K562 (cell line): ENCODE data around the gene SMAD5. TPM values are rescaled to one million over a fixed set of nuclear protein-coding genes. Genes with fewer than 3 reads are reported as not detected.

Experiments
- ATAC-seq: fragments of 200-7000 bp; cut with Tn5 transposase; 3 replicates; pipeline ENCODE4 v1.9.1; 2020; ENCODE audit warnings: moderate library complexity
- BruUV-seq: library from RNA; stranded (reverse); fragments of 400-500 nt; replicated peaks from 2 replicates; lab custom pipeline; 2021; lab: Mats Ljungman, UMichigan
- CTCF ChIA-PET: fragments of 300-600 bp; formaldehyde crosslinking; extraction: SDS; loops from one replicate; lab custom pipeline; 2021; ENCODE audit warnings: low intra/inter-chr PET ratio; lab: Yijun Ruan, JAX
- POLR2A ChIA-PET: fragments of 300-600, 350-650 bp; sonication (Branson Sonifier 250); formaldehyde crosslinking; extraction: SDS; loops from one replicate; lab custom pipeline; 2021; ENCODE audit warnings: antibody characterized with exemption, inconsistent platforms; lab: Yijun Ruan, JAX
- DNase-seq, 4 experiments: peaks; one replicate each; pipeline versions ENCODE4 v3.0.0 to v3.0.0-alpha.2; 2011 to 2018; ENCODE audit warnings: low spot score in 3 of 4, mixed read lengths in 3 of 4; ENCODE audit errors: extremely low read depth in 1 of 4
- FAIRE-seq: peaks from 2 replicates; lab custom pipeline; 2011; peaks lifted over from hg19 to GRCh38; lab: Jason Lieb, UNC
- H2AFZ ChIP-seq: 2 replicates; pipeline ENCODE4 v1.6.0; 2011; ENCODE audit warnings: low read depth, low read length, control low read depth, inconsistent platforms
- H3K27ac ChIP-seq: fragments of 200-600 bp; 3 replicates; pipeline ENCODE4 v1.8.0; 2011; ENCODE audit warnings: low read depth, mild to moderate bottlenecking, control low read depth, inconsistent platforms, low read length, moderate library complexity, mixed read lengths; ENCODE audit errors: extremely low read depth
- H3K27me3 ChIP-seq, 2 experiments: fragments of 300-600 bp in 1 of 2; 2 replicates in 1 of 2; 3 replicates in 1 of 2; pipeline versions ENCODE4 v1.6.0 to v1.8.0; 2011; ENCODE audit warnings: inconsistent platforms in 2 of 2, low read length in 2 of 2, mild to moderate bottlenecking in 1 of 2, mixed read lengths in 1 of 2, moderate library complexity in 1 of 2; ENCODE audit not compliant: control insufficient read depth in 2 of 2, insufficient read depth in 2 of 2
- H3K36me3 ChIP-seq: fragments of 300-600 bp; 3 replicates; pipeline ENCODE4 v1.8.0; 2011; ENCODE audit warnings: mild to moderate bottlenecking, low read length, inconsistent platforms; ENCODE audit not compliant: control insufficient read depth, insufficient read depth
- H3K4me1 ChIP-seq, 2 experiments: fragments of 200-600 bp in 1 of 2; replicated peaks in 1 of 2; 2 replicates in 1 of 2; 3 replicates in 1 of 2; pipeline versions ENCODE4 v1.5.1 to v1.8.0; 2011; ENCODE audit warnings: inconsistent platforms in 2 of 2, low read length in 2 of 2, mild to moderate bottlenecking in 1 of 2, mixed read lengths in 1 of 2, moderate library complexity in 1 of 2; ENCODE audit not compliant: control insufficient read depth in 2 of 2, insufficient read depth in 2 of 2
- H3K4me2 ChIP-seq: 2 replicates; pipeline ENCODE4 v1.6.1; 2011; ENCODE audit warnings: low read length, control low read depth, inconsistent platforms, mixed read lengths; ENCODE audit not compliant: insufficient read depth
- H3K4me3 ChIP-seq: fragments of 200-600 bp; sonication (generic), shearing (Covaris generic); 2 replicates; pipeline ENCODE4 v1.5.1; 2016; ENCODE audit warnings: control low read depth, inconsistent platforms
- H3K79me2 ChIP-seq: fragments of 200-600 bp; 3 replicates; pipeline ENCODE4 v1.8.0; 2011; ENCODE audit warnings: low read length, inconsistent platforms; ENCODE audit not compliant: control insufficient read depth, insufficient read depth
- H3K9ac ChIP-seq, 2 experiments: 2 replicates each; pipeline versions ENCODE4 v1.6.0 to v1.6.1; 2011; ENCODE audit warnings: low read depth in 2 of 2, low read length in 2 of 2, control low read depth in 1 of 2, inconsistent platforms in 1 of 2, mild to moderate bottlenecking in 1 of 2, mixed read lengths in 1 of 2; ENCODE audit not compliant: insufficient read depth in 1 of 2
- H3K9me1 ChIP-seq: one replicate; pipeline ENCODE4 v1.6.0; 2011; ENCODE audit warnings: inconsistent platforms, mild to moderate bottlenecking, low read length, moderate library complexity; ENCODE audit not compliant: control insufficient read depth, insufficient read depth
- H3K9me3 ChIP-seq: replicated peaks from 2 replicates; pipeline ENCODE4 v1.5.1; 2011; ENCODE audit warnings: low read depth, low read length, inconsistent platforms; ENCODE audit not compliant: control insufficient read depth, insufficient read depth
- H4K20me1 ChIP-seq: replicated peaks from 2 replicates; pipeline ENCODE4 v1.6.1; 2011; ENCODE audit warnings: low read length, inconsistent platforms, mixed read lengths; ENCODE audit not compliant: control insufficient read depth, insufficient read depth
- ARID4B ChIP-seq: sonication (generic); formaldehyde crosslinking; IDR thresholded peaks from 2 replicates; pipeline ENCODE4 v1.8.0; 2022; ENCODE audit warnings: mild to moderate bottlenecking, missing genetic modification reagents
- BRD4 ChIP-seq: fragments of 200-600 bp; sonication (generic); IDR thresholded peaks from 2 replicates; pipeline ENCODE4 v1.6.1; 2017; ENCODE audit warnings: inconsistent platforms
- CBFA2T2 ChIP-seq: fragments of 450-650 bp; conservative IDR thresholded peaks from 2 replicates; pipeline ENCODE4 v1.6.1; 2017; ENCODE audit warnings: mild to moderate bottlenecking
- CBFA2T3 ChIP-seq: fragments of 450-650 bp; IDR thresholded peaks from 2 replicates; pipeline ENCODE4 v1.6.1; 2017
- ELF4 ChIP-seq: fragments of 450-650 bp; formaldehyde crosslinking; IDR thresholded peaks from 2 replicates; pipeline ENCODE4 v1.4.0; 2022; ENCODE audit warnings: missing genetic modification characterization
- ETV5 ChIP-seq: sonication (generic); formaldehyde crosslinking; IDR thresholded peaks from 2 replicates; pipeline ENCODE4 v1.4.0; 2020; ENCODE audit warnings: low read depth, mild to moderate bottlenecking, missing genetic modification reagents
- FIP1L1 ChIP-seq: fragments of 200-400 bp; formaldehyde crosslinking; IDR thresholded peaks from 2 replicates; pipeline ENCODE4 v1.6.1; 2018; ENCODE audit warnings: mild to moderate bottlenecking, low read depth, low read length; ENCODE audit not compliant: poor library complexity, severe bottlenecking
- PKNOX1 ChIP-seq: fragments of 450-650 bp; IDR thresholded peaks from 2 replicates; pipeline ENCODE4 v1.6.1; 2016
- RBM15 ChIP-seq: fragments of 200-400 bp; formaldehyde crosslinking; IDR thresholded peaks from 2 replicates; pipeline ENCODE4 v1.6.1; 2018; ENCODE audit warnings: mild to moderate bottlenecking, low read length, moderate library complexity; ENCODE audit not compliant: insufficient read depth
- SRF ChIP-seq, 2 experiments: fragments of 250-450, 450-650 bp in 1 of 2; sonication (Bioruptor Pico) in 1 of 2; sonication (generic) in 1 of 2; formaldehyde crosslinking; IDR thresholded peaks; 2 replicates each; pipeline versions ENCODE4 v1.5.0 to v1.5.1; 2020 to 2022; ENCODE audit warnings: mild to moderate bottlenecking in 1 of 2, missing genetic modification reagents in 1 of 2
- ZC3H11A ChIP-seq: IDR thresholded peaks from 2 replicates; pipeline ENCODE4 v1.6.1; 2012; ENCODE audit warnings: low read depth, low read length, improper control_type of control experiment
- ZNF134 ChIP-seq: fragments of 250-450 bp; sonication (Bioruptor Pico); conservative IDR thresholded peaks from 2 replicates; pipeline ENCODE4 v1.4.0; 2020
- ZNF239 ChIP-seq: fragments of 250-450 bp; sonication (Bioruptor Pico); IDR thresholded peaks from 2 replicates; pipeline ENCODE4 v1.4.0; 2020; ENCODE audit warnings: mild to moderate bottlenecking
- WGBS: fragments of 100-300 bp; shearing (Covaris generic); methylation state at CpG from one replicate; pipeline ENCODE4 v1.1.6; 2016; ENCODE audit warnings: low coverage, mixed read lengths; ENCODE audit not compliant: insufficient coverage; ENCODE audit errors: missing lambda C conversion rate; 5-methylcytosine and 5-hydroxymethylcytosine counted together
- in situ Hi-C: fragments of 300-500 bp; cut with MboI; formaldehyde crosslinking; loops from 4 replicates; pipeline ENCODE4 v1.15.0; 2018; ENCODE audit warnings: inconsistent platforms, mixed read lengths
- intact Hi-C: fragments of 100-400 bp; cut with micrococcal nuclease; formaldehyde crosslinking; loops from 2 replicates; pipeline ENCODE4 v1.14.2; 2022
- polyA plus RNA-seq, 8 experiments: library from polyadenylated mRNA; depleted of rRNA in 4 of 8; stranded (reverse) in 5 of 8; unstranded in 3 of 8; fragments of >200 nt; fragmentation: Nextera tagmentation in 2 of 8; fragmentation: Illumina TruSeq in 1 of 8; extraction: Ambion mirVana in 2 of 8; extraction: Trizol in 1 of 8; gene quantifications; 2 replicates each; pipeline versions ENCODE4 v1.2.1 to v1.2.3, GENCODE V29; 2011 to 2014; ENCODE audit warnings: inconsistent platforms in 1 of 8, missing spikeins in 1 of 8
- total RNA-seq, 7 experiments: library from RNA; depleted of rRNA in 6 of 7; stranded (reverse); fragments of >200 nt in 6 of 7; fragmentation: Illumina TruSeq in 2 of 7; extraction: Trizol in 2 of 7; gene quantifications; 2 replicates each; pipeline versions ENCODE4 v1.2.1 to v1.2.3, GENCODE V29; 2011 to 2021; ENCODE audit warnings: low replicate concordance in 1 of 7
- TF ChIP-seq, protein P1 (sequence below): fragments of 250-450 bp; sonication (Bioruptor Pico); IDR thresholded peaks from 2 replicates; pipeline ENCODE4 v1.5.0; 2022; ENCODE audit warnings: mild to moderate bottlenecking

SMAD5 gene
- total and polyA plus RNA-seq, 9 of the 15 experiments (the other 6 are each of a cell fraction or from before 2014, with no cell fraction given), result 12.4 to 53.9 (median 20.3) TPM

DNA sequence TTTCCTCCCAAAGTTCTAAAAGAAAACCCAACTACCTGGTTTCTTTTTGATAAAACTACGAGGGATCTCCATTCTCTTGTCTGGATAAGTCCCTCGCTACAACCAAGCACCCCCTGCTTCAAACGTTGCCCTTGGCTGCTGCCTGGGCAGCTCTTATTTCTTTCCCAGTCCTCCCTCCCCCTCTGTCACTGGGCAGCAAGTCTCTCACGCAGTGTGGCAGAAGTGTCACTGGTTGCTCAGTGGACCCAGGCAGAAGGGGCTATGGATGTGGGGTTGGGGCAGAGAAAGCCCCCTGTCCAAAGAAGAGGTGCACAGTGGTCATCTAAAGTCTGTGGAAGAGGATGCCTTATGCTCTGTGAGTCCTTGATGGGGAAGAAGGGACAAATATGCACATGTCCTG, 67.5 kb downstream of the SMAD5 start:
- Histone ChIP-seq H3K27ac (no peak overlapping the region), H3K36me3 (no peaks in the 10 kb centered on the region), H2AFZ (no peak overlapping the region)
- CTCF ChIA-PET, result no interaction called here
- TF ChIP-seq ELF4 (CRISPR knock-in tag), result no peak
- no peak for TF ChIP-seq PKNOX1
- no peak for TF ChIP-seq ZNF134 (CRISPR knock-in tag)
- no peak for TF ChIP-seq CBFA2T3
- no peak for TF ChIP-seq CBFA2T2
- no peak for TF ChIP-seq ZC3H11A
- no peak for TF ChIP-seq ZNF239 (CRISPR knock-in tag)
- no peak for TF ChIP-seq ETV5 (CRISPR knock-in tag)
- TF ChIP-seq RBM15, result no peak
- TF ChIP-seq SRF (CRISPR knock-in tag; IDR thresholded peaks at IDR 0.05), result no peak
- TF ChIP-seq, protein P1, sequence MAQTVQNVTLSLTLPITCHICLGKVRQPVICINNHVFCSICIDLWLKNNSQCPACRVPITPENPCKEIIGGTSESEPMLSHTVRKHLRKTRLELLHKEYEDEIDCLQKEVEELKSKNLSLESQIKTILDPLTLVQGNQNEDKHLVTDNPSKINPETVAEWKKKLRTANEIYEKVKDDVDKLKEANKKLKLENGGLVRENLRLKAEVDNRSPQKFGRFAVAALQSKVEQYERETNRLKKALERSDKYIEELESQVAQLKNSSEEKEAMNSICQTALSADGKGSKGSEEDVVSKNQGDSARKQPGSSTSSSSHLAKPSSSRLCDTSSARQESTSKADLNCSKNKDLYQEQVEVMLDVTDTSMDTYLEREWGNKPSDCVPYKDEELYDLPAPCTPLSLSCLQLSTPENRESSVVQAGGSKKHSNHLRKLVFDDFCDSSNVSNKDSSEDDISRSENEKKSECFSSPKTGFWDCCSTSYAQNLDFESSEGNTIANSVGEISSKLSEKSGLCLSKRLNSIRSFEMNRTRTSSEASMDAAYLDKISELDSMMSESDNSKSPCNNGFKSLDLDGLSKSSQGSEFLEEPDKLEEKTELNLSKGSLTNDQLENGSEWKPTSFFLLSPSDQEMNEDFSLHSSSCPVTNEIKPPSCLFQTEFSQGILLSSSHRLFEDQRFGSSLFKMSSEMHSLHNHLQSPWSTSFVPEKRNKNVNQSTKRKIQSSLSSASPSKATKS (CRISPR knock-in tag), result no peak
- no peak for TF ChIP-seq FIP1L1
- no peak for TF ChIP-seq ARID4B (CRISPR knock-in tag)
- no peak for TF ChIP-seq BRD4
- TF ChIP-seq, all 486 proteins: peak for 0
- in situ Hi-C loops (loop anchor here (10.0 kb wide), 1 partner anchor 245 kb away; the partner anchor contains the start of gene LECT2), intact Hi-C loops (no loop called here)
- WGBS, result 0% methylated on average over 4 of the region's 4 CpGs
- Histone ChIP-seq H3K9me1 (no peaks in the 10 kb centered on the region), H3K4me3 (no peak overlapping the region), H3K79me2 (no peaks in the 10 kb centered on the region), H3K9ac (no peak overlapping the region), H3K9me3 (no peaks in the 10 kb centered on the region), H3K27me3 (peaks cover 2 to 58% of the 10 kb centered on the region in 2 experiments; a peak in 4 of 5 replicates), H4K20me1 (peaks cover 9% of the 10 kb centered on the region; the same call in 1 of the 2 replicates), H3K4me1 (no peaks in the 10 kb centered on the region), H3K4me2 (no peak overlapping the region)
- FAIRE-seq (no peak), DNase-seq (no peak), ATAC-seq (no peak)
- BruUV-seq, result no TSS peak
- POLR2A ChIA-PET, result no interaction called here
